Calu3 (cell line): Measurements from ENCODE around the gene MOXD1. TPM values are rescaled to one million over a fixed set of nuclear protein-coding genes. Genes with fewer than 3 reads are reported as not detected.

Experiments
- BruUV-seq: library from RNA; stranded (reverse); fragments of 400-500 nt; replicated peaks from 2 replicates; lab custom pipeline; 2021; lab: Mats Ljungman, UMichigan
- CTCF ChIA-PET: fragments of 300-600 bp; sonication (Branson Sonifier 250); formaldehyde crosslinking; loops from one replicate; lab custom pipeline; 2022; ENCODE audit warnings: antibody characterized with exemption; lab: Charles Lee
- DNase-seq: peaks from one replicate; pipeline ENCODE4 v3.0.0; 2022
- H3K27ac Mint-ChIP-seq: one replicate; pipeline ENCODE4 v1.8.0; 2022; ENCODE audit warnings: mixed read lengths; ENCODE audit not compliant: unreplicated experiment
- H3K27me3 Mint-ChIP-seq: one replicate; pipeline ENCODE4 v1.8.0; 2022; ENCODE audit warnings: mixed read lengths; ENCODE audit not compliant: unreplicated experiment
- H3K36me3 Mint-ChIP-seq: one replicate; pipeline ENCODE4 v1.8.0; 2022; ENCODE audit warnings: mild to moderate bottlenecking, moderate library complexity, mixed read lengths; ENCODE audit not compliant: insufficient read depth, unreplicated experiment
- H3K4me1 Mint-ChIP-seq: one replicate; pipeline ENCODE4 v1.8.0; 2022; ENCODE audit warnings: mild to moderate bottlenecking, low read depth, mixed read lengths; ENCODE audit not compliant: unreplicated experiment
- H3K4me3 Mint-ChIP-seq: one replicate; pipeline ENCODE4 v1.8.0; 2022; ENCODE audit warnings: mild to moderate bottlenecking, low read depth, moderate library complexity, mixed read lengths; ENCODE audit not compliant: unreplicated experiment
- H3K9me3 Mint-ChIP-seq: one replicate; pipeline ENCODE4 v1.8.0; 2022; ENCODE audit warnings: low read depth, mixed read lengths; ENCODE audit not compliant: unreplicated experiment
- intact Hi-C: fragments of 100-400 bp; cut with micrococcal nuclease; formaldehyde crosslinking; loops from one replicate; pipeline ENCODE4 v1.10.0; 2022; ENCODE audit not compliant: unreplicated experiment
- total RNA-seq: library from RNA; stranded (reverse); gene quantifications from 2 replicates; pipeline ENCODE4 v1.2.3, GENCODE V29; 2022
- TF ChIP-seq, protein P1 (sequence below): fragments of 200-600 bp; IDR thresholded peaks from one replicate; pipeline ENCODE4 v1.8.0; 2022; ENCODE audit warnings: antibody characterized with exemption; ENCODE audit not compliant: unreplicated experiment

The MOXD1 gene
- total RNA-seq, 1 experiment from 2014 or later, result 13.6 TPM

- Mint-ChIP-seq H3K4me3 (no peak overlapping the region), H3K36me3 (no peaks in the 10 kb centered on the region), H3K4me1 (no peaks in the 10 kb centered on the region), H3K27me3 (no peaks in the 10 kb centered on the region), H3K9me3 (no peaks in the 10 kb centered on the region), H3K27ac (no peak overlapping the region)
- TF ChIP-seq, protein P1, sequence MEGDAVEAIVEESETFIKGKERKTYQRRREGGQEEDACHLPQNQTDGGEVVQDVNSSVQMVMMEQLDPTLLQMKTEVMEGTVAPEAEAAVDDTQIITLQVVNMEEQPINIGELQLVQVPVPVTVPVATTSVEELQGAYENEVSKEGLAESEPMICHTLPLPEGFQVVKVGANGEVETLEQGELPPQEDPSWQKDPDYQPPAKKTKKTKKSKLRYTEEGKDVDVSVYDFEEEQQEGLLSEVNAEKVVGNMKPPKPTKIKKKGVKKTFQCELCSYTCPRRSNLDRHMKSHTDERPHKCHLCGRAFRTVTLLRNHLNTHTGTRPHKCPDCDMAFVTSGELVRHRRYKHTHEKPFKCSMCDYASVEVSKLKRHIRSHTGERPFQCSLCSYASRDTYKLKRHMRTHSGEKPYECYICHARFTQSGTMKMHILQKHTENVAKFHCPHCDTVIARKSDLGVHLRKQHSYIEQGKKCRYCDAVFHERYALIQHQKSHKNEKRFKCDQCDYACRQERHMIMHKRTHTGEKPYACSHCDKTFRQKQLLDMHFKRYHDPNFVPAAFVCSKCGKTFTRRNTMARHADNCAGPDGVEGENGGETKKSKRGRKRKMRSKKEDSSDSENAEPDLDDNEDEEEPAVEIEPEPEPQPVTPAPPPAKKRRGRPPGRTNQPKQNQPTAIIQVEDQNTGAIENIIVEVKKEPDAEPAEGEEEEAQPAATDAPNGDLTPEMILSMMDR, result no peak
- no TSS peak for BruUV-seq
- intact Hi-C loops, result no loop called here
- DNase-seq, result no peak
- CTCF ChIA-PET, result no interaction called here
These were observed 154.5 kb downstream of the MOXD1 start for GRCh38 chr6:132246632-132247270.

- BruUV-seq, result no TSS peak
These were observed 155.1 kb downstream of the MOXD1 start for GRCh38 chr6:132246120-132246617.

More at GRCh38 chr6:132246120-132246617, 155.1 kb downstream of the MOXD1 start:
- DNase-seq, result no peak
- H3K27ac Mint-ChIP-seq, result no peak overlapping the region
- TF ChIP-seq, protein P1, result no peak
- no peak overlapping the region for H3K4me3 Mint-ChIP-seq
- no peaks in the 10 kb centered on the region for H3K9me3 Mint-ChIP-seq
- intact Hi-C loops, result no loop called here
- H3K27me3 Mint-ChIP-seq, result no peaks in the 10 kb centered on the region
- H3K4me1 Mint-ChIP-seq, result no peaks in the 10 kb centered on the region
- no peaks in the 10 kb centered on the region for H3K36me3 Mint-ChIP-seq
- CTCF ChIA-PET, result no interaction called here

Other genes starting within 250 kb of the MOXD1 start
- 66.8 and 73.2 TPM in 2 replicates for gene STX7, start 111.6 kb upstream of the MOXD1 start, total RNA-seq
- gene TAAR9, start 136.8 kb upstream of the MOXD1 start, total RNA-seq, result not detected in 2 replicates
- gene TAAR8, start 151.2 kb upstream of the MOXD1 start, total RNA-seq, result not detected in 2 replicates
- gene TAAR6, start 168.8 kb upstream of the MOXD1 start, total RNA-seq, result not detected in 2 replicates
- not detected in 2 replicates for gene TAAR5, start 188.3 kb upstream of the MOXD1 start, total RNA-seq
- not detected in 2 replicates for gene TAAR2, start 222.8 kb upstream of the MOXD1 start, total RNA-seq